GM19324 (cell line): Measurements from ENCODE around the gene KHDC1L.
"Not testable (repeated sequence)": the region's sequence is repeated elsewhere in the genome, so short reads cannot be mapped to it uniquely, and the experiment has no call there.

ENCODE experiments used
- ATAC-seq: cut with Tn5 transposase; IDR thresholded peaks from one replicate; pipeline ENCODE4 v1.9.1; 2021; ENCODE audit warnings: mild to moderate bottlenecking, moderate library complexity; ENCODE audit not compliant: unreplicated experiment, low FRiP score

The KHDC1L gene

GRCh38 chr6:73207221-73207837, 18.0 kb downstream of the KHDC1L start:
- no peak for ATAC-seq

GRCh38 chr6:73204252-73204651, 21.0 kb downstream of the KHDC1L start:
- ATAC-seq = no peak

GRCh38 chr6:73203098-73203497, 22.2 kb downstream of the KHDC1L start:
- no peak for ATAC-seq

GRCh38 chr6:73200735-73201134, 24.6 kb downstream of the KHDC1L start:
- ATAC-seq = no peak

- ATAC-seq = no peak
Observed at GRCh38 chr6:73200247-73200646, 25.0 kb downstream of the KHDC1L start.

GRCh38 chr6:73194744-73195143, 30.6 kb downstream of the KHDC1L start:
- no peak for ATAC-seq

- ATAC-seq = not testable (repeated sequence)
Observed at GRCh38 chr6:73193302-73193701, 32.0 kb downstream of the KHDC1L start.

- ATAC-seq = no peak
Observed at GRCh38 chr6:73182021-73182607, 43.2 kb downstream of the KHDC1L start.

GRCh38 chr6:73180763-73181619, 44.3 kb downstream of the KHDC1L start:
- peak; percentile 84 for ATAC-seq

GRCh38 chr6:73180076-73180738, 45.1 kb downstream of the KHDC1L start:
- ATAC-seq = no peak

- peak; percentile 64 for ATAC-seq
Observed at GRCh38 chr6:73177221-73177944, 47.9 kb downstream of the KHDC1L start.

- ATAC-seq = no peak
Observed at GRCh38 chr6:73176057-73176456, 49.2 kb downstream of the KHDC1L start.

- ATAC-seq = no peak
Observed at GRCh38 chr6:73174646-73175045, 50.6 kb downstream of the KHDC1L start.
